Left lung (tissue), 10 donors: Measurements from ENCODE around the gene CAPN5. TPM values are rescaled to one million over a fixed set of nuclear protein-coding genes. Genes with fewer than 3 reads are reported as not detected.
A peak's percentile ranks its signal among the peaks of the same experiment; 100 is the strongest.

ENCODE experiments used
- ATAC-seq: fragments of 200-7000 bp; cut with Tn5 transposase; one replicate; pipeline ENCODE4 v1.9.1; 2020; ENCODE audit warnings: moderate library complexity
- DNase-seq, 4 donors: peaks; one replicate each; pipeline ENCODE4 v3.0.0-alpha.2; 2013 to 2020
- H3K27ac ChIP-seq, 2 donors: fragments of 200-600 bp; sonication (generic) in 1 of 2; one replicate each; pipeline versions ENCODE4 v1.5.0 to v1.8.0; 2020 to 2021
- H3K27me3 ChIP-seq, 2 donors: fragments of 200-600 bp; sonication (generic) in 1 of 2; one replicate each; pipeline versions ENCODE4 v1.5.0 to v1.8.0; 2020 to 2021
- H3K36me3 ChIP-seq, 2 donors: fragments of 200-600 bp; sonication (generic) in 1 of 2; one replicate each; pipeline versions ENCODE4 v1.5.0 to v1.8.0; 2020 to 2021
- H3K4me1 ChIP-seq, 2 donors: fragments of 200-600 bp; one replicate each; pipeline ENCODE4 v1.8.0; 2021
- H3K4me3 ChIP-seq, 2 donors: fragments of 200-600 bp; sonication (generic) in 1 of 2; one replicate each; pipeline versions ENCODE4 v1.5.0 to v1.8.0; 2020 to 2021; ENCODE audit warnings: mild to moderate bottlenecking in 1 of 2
- H3K9me3 ChIP-seq, 2 donors: fragments of 200-600 bp; sonication (generic) in 1 of 2; one replicate each; pipeline versions ENCODE4 v1.5.0 to v1.8.0; 2020 to 2021
- CTCF ChIP-seq, 2 donors: fragments of 200-600 bp; sonication (generic) in 1 of 2; IDR thresholded peaks; one replicate each; pipeline versions ENCODE4 v1.5.0 to v1.8.0; 2021; ENCODE audit warnings: antibody characterized with exemption in 2 of 2
- intact Hi-C, 2 donors: fragments of 100-400 bp; cut with DNase I; formaldehyde crosslinking; loops; one replicate each; pipeline versions ENCODE4 v1.11.2 to v1.14.2; 2022
- polyA plus RNA-seq, 6 donors: library from polyadenylated mRNA; unstranded; fragments of 120-200 nt; gene quantifications; one replicate each; pipeline ENCODE4 v1.2.1, GENCODE V29; 2013; ENCODE audit not compliant: insufficient read length in 6 of 6
- total RNA-seq, 2 donors: library from RNA; stranded (reverse); fragmentation: NEBNext Ultra II Directional; extraction: Animal tissue kit (Norgen Biotek cat#: 25700); gene quantifications; one replicate each; pipeline ENCODE4 v1.2.1, GENCODE V29; 2021
- donor health status: DM: no; HTN: yes; CAD: no.
- donor health status: DM: no; HTN: no; CAD: no.

The CAPN5 gene
- total and polyA plus RNA-seq, 8 donors, result 11.7 to 32.9 (median 24.8) TPM

- Histone ChIP-seq H3K9me3 (no peaks in the 10 kb centered on the region), H3K27me3 (peaks cover 0 to 28% of the 10 kb centered on the region in 2 donors), H3K36me3 (no peaks in the 10 kb centered on the region), H3K27ac (no peak overlapping the region), H3K4me1 (peaks cover 16% of the 10 kb centered on the region in 2 donors), H3K4me3 (peak overlapping the region; percentile 9 to 19)
- peak; percentile 87 for ATAC-seq
- intact Hi-C loops, result loop anchor here in 1 of 2 donors (5.0 kb wide), 1 partner anchor 60 kb away; no protein-coding TSS in a partner anchor
- peak; percentile 95 to 100 for TF ChIP-seq CTCF (IDR thresholded peaks at IDR 0.05)
- DNase-seq, result peak in 3 of 4 donors; percentile 57 to 87 (median 58)
These were observed 60.6 kb downstream of the CAPN5 start for GRCh38 chr11:77127235-77127911.

GRCh38 chr11:77127920-77128691 is 61.3 kb downstream of the CAPN5 start, which contains the start of gene MYO7A:
TSS of gene MYO7A (plus strand) at chr11:77128246. CDS start at chr11:77130635, 2,389 bp downstream.
- Histone ChIP-seq H3K27me3 (peaks cover 0 to 28% of the 10 kb centered on the region in 2 donors), H3K27ac (no peak within 1 kb of the TSS), H3K4me1 (peaks cover 16% of the 10 kb centered on the region in 2 donors), H3K36me3 (no peaks in the 10 kb centered on the region), H3K4me3 (peak within 1 kb of the TSS; percentile 9 to 19), H3K9me3 (no peaks in the 10 kb centered on the region)
- intact Hi-C loops, result loop anchor here in 1 of 2 donors (5.0 kb wide), 1 partner anchor 59 kb away; no protein-coding TSS in a partner anchor
- no peak for TF ChIP-seq CTCF (IDR thresholded peaks at IDR 0.05)
- ATAC-seq (peak; percentile 81), DNase-seq (peak in 3 of 4 donors; percentile 64 to 82 (median 76))

- Histone ChIP-seq H3K9me3 (no peaks in the 10 kb centered on the region), H3K27ac (no peak overlapping the region)
- intact Hi-C loops, result loop anchor here in 1 of 2 donors (5.0 kb wide), 1 partner anchor 58 kb away; no protein-coding TSS in a partner anchor
These were observed 62.5 kb downstream of the CAPN5 start for GRCh38 chr11:77129069-77129841.

More at GRCh38 chr11:77129069-77129841, 62.5 kb downstream of the CAPN5 start:
- H3K36me3 ChIP-seq, result no peaks in the 10 kb centered on the region
- H3K4me1 ChIP-seq, result peaks cover 16% of the 10 kb centered on the region in 2 donors
- DNase-seq (peak in 1 of 4 donors; percentile 60), ATAC-seq (no peak)
- H3K4me3 ChIP-seq, result no peak overlapping the region
- TF ChIP-seq CTCF (IDR thresholded peaks at IDR 0.05), result no peak
- H3K27me3 ChIP-seq, result peaks cover 0 to 28% of the 10 kb centered on the region in 2 donors
